GM19099 (cell line): Measurements from ENCODE around the gene CLDND1.
A peak's percentile ranks its signal among the peaks of the same experiment; 100 is the strongest.

Source experiments
- POLR2A ChIP-seq: IDR thresholded peaks from 3 replicates; pipeline ENCODE4 v1.6.1; 2011; ENCODE audit warnings: low read depth; ENCODE audit not compliant: insufficient read length; ENCODE audit errors: extremely low read depth

The CLDND1 gene

DNA sequence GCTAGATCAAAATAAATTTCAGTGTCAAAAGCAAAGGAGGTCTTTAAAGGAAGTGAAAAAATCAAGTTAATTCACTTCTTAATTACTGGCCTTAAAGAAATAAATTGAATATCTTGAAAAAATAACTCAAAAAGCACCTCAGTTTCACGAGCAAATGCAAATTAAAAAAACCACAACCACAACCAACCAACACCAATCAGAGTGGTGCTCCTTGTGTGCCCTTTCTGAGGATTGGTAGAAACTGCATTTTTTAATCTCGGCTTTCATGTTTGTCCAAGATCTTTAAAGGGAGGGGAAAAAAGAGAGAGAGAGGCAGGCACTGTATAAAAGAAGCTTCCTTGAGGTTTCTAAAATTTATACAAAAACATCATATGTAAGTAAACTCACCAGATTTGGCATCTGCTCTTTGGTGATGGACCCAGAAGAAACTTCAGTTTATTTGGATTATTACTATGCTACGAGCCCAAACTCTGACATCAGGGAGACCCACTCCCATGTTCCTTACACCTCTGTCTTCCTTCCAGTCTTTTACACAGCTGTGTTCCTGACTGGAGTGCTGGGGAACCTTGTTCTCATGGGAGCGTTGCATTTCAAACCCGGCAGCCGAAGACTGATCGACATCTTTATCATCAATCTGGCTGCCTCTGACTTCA, 9.0 kb upstream of the CLDND1 start, which contains the start of gene GPR15:
TSS of gene GPR15 (plus strand) at position 357 of the 653 bp plus-strand sequence. CDS start at position 413, 56 bp downstream.
- peak; percentile 49 for TF ChIP-seq POLR2A

GRCh38 chr3:98530676-98531075, 8.0 kb upstream of the CLDND1 start:
- peak; percentile 40 for TF ChIP-seq POLR2A

- TF ChIP-seq POLR2A, result peak; percentile 42
These were observed 7.3 kb upstream of the CLDND1 start for GRCh38 chr3:98529856-98530459.

GRCh38 chr3:98528474-98529346, 6.0 kb upstream of the CLDND1 start:
- TF ChIP-seq POLR2A, result peak; percentile 10

DNA sequence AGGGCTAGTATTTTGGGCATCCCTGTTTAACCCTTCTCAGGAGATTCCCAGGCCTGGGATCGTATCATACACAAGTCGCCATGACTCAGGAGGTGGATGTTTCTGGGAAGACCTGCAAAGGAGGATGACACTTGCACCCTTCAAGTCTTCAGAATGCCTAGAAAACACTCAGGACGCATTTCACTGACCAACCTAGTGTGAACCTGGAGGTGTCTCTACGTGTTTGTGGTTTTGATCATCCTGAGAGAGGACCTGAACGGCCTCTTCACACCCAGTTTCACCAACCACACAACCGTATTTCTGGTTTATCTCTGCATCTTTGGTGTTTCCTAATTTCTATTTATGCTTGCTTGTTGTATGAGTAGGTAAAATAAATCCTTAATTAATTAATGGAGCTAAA, 2.8 kb upstream of the CLDND1 start:
- peak; percentile 35 for TF ChIP-seq POLR2A

DNA sequence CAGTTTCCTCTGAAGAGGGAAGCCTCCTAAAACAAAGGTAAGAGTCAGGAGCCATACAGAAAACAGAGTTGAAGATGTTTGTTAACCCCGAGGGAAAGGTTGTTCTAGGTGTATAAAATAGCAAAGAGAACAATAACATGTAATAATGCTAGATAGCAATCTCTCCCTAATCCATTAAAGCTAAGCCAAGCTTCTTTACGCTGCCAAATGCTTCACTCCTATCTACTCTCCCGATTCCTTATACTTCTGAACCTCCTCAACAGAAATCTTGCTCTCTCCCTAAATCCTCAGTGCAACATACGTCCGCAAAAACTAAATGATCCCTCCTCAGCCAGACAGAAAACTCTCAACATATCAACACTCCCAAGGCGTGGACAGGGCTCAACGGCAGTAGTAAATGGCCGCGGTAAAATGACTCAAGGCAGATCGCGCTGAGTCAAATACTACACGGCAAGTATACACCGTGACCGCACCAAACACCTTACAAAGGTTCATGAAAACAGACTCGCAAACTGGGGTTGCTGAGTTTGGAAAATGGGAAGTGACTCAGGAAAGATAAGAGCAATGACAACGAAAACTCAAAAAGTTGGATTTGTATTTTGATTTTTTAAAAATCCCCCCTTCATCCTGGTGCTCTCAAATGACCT, 682 bp downstream of the CLDND1 start:
- TF ChIP-seq POLR2A, result peak; percentile 15

DNA sequence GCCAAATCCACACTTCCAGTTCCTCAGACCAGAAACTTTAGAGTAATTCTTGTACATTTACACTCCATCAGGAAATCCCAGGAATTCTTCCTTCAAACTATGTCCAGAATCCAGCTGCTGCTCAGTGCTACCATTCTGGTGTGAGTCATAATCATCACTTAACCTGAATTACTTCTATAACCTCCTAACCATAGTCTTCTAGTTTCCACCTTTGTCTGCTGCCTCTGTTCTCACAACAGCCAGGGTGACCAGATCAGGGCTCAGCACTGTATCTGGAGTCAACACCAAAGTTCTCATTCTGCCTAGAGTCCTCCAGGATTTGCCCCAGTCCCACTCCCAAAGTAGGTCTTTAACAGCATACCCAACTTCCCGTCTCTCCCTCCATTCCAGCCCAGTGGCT, 3.4 kb downstream of the CLDND1 start:
- peak; percentile 32 for TF ChIP-seq POLR2A

- TF ChIP-seq POLR2A, result no peak
These were observed 3.9 kb downstream of the CLDND1 start for GRCh38 chr3:98518816-98519215.

DNA sequence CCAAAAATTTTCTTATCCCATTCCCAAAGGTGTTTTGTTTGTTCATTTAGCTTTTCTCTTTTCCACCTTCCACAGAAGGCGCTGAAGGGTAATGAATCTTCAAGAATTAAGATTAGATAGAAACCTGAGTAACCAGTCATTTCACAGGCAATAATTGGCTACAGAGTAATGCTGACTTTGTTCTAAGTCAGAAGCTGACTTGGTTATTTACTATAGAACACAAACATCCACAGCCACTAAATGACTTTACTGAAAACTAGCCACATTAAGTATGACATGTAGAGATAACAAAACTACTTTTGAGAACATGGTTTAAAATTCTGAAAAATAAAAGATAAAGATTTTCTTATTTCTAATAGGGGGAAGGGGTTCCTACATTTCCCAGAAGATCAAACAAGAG, 7.8 kb downstream of the CLDND1 start:
- TF ChIP-seq POLR2A, result no peak

DNA sequence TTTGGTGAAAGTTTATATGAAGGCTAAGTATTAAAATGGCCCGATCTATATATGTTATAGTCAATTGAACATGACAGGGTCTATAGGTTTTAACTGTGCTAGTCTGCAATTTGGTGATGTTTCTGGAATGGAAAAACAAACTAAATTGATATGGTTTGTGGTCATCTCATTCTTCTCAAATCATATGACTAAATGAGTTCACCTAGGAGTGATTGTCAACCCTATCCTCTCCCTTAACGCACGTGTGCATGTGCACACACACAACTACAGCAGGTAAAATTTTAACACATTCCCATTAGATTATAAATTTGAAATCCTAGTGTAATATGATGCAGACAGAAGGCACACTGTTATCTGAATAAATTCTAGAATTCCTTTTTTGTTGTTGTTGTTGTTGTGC, 9.0 kb downstream of the CLDND1 start:
- TF ChIP-seq POLR2A, result no peak

- no peak for TF ChIP-seq POLR2A
These were observed 9.6 kb downstream of the CLDND1 start for GRCh38 chr3:98513091-98513511.

DNA sequence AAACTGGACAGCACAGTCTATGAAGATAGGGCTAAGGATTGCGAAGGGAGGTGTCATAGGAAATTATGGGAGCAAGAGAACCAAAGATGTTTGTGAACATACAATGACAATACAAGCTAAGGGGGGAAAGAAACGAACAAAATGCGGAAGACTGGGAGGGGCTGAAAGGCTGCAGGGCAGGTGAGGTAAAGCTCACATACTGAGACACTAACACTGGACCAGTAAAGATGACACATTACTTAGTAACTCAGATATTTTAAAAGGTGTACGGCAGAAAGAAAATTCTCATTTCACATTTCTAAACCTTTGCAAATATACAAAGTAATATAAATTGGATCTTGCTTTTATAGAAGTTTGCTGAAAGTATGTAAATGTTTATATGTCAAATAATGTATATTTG, 10.1 kb downstream of the CLDND1 start:
- no peak for TF ChIP-seq POLR2A

GRCh38 chr3:98508582-98508981, 14.1 kb downstream of the CLDND1 start:
- TF ChIP-seq POLR2A, result no peak

DNA sequence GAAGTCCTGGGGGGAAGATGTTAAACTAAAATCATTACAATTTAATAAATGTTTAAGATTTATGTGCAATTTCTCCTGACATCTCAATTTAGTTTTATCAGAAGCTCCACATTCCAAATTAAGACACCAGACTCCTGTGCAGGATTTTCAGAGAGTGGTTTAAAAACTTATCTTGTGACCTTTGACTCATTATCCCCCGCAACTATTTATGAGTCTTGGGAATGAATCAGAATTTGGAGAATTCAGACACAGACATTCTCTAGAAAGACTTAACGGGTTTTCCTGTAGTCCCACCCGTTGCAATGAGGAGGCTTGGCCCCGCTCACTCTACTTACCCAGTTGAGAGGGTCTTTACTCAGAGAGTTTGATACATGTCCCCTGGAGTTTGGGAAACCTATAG, 18.2 kb downstream of the CLDND1 start:
- TF ChIP-seq POLR2A, result no peak
